NCI-H524 treated with DMSO at 0.1 percent for 48 hours (cell line): ENCODE results near the gene INTS14.
"Not testable (repeated sequence)": the region's sequence is repeated elsewhere in the genome, so short reads cannot be mapped to it uniquely, and the experiment has no call there.

Experiments
- DNase-seq: peaks from one replicate; lab custom pipeline; 2025; lab: John Stamatoyannopoulos, UW

The INTS14 gene

DNA sequence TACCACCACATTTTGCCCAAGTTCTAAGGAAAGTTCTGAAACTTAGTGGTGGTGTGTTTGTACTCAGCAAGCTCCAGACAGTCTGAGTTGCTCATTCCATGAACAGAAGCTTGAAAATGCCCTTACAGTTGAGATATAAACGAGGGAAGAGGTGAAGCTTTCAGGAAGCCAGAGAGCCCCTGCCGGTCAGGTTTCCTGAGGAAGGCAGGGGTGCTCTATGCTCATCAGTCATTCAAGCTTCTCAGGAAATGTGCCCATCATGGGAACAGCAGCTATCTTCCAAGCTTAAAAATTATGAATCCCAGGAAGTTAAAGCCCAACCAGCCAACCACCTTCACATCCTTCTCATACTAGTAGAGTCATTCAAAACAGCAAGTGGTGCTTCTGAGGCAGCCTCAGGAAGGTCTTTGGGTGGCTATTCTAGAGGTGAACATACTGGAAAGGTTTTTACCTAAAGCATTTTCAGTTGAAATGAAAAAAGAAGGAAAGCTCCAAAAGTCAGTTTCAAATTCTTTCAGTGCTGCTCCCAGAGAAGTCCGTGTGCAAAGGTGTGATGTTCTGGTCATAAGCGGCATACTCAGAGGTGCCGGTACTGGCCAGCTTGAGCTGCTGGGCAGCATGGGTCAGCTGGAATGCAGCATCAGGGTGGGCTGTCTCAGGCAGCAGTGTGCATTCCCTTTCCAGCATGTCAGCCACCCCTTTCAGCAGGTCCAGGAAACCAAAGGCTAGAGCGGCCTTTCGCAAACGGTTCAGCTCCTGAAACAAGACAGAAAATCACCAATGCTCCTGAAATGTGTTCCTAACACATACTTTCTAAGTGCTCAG is 31.8 kb downstream of the INTS14 start:
- DNase-seq = no peak

- DNase-seq = no peak
These were observed 33.6 kb downstream of the INTS14 start for GRCh38 chr15:65577129-65577996.

- no peak for DNase-seq
These were observed 34.3 kb downstream of the INTS14 start for GRCh38 chr15:65576664-65577063.

GRCh38 chr15:65571971-65572370 is 39.0 kb downstream of the INTS14 start:
- no peak for DNase-seq

GRCh38 chr15:65569728-65570127 is 41.2 kb downstream of the INTS14 start:
- DNase-seq = no peak

- no peak for DNase-seq
These were observed 49.0 kb downstream of the INTS14 start for GRCh38 chr15:65561934-65562333.

GRCh38 chr15:65559941-65560340 is 51.0 kb downstream of the INTS14 start:
- DNase-seq = no peak

GRCh38 chr15:65558997-65559760 is 51.8 kb downstream of the INTS14 start:
- no peak for DNase-seq

GRCh38 chr15:65558336-65558735 is 52.6 kb downstream of the INTS14 start:
- no peak for DNase-seq

- DNase-seq = no peak
These were observed 54.3 kb downstream of the INTS14 start for GRCh38 chr15:65556622-65557021.

- DNase-seq = no peak
These were observed 57.2 kb downstream of the INTS14 start for GRCh38 chr15:65553691-65554090.

- not testable (repeated sequence) for DNase-seq
These were observed 58.1 kb downstream of the INTS14 start for GRCh38 chr15:65552851-65553250.

- no peak for DNase-seq
These were observed 59.7 kb downstream of the INTS14 start for GRCh38 chr15:65551183-65551582.

- no peak for DNase-seq
These were observed 60.2 kb downstream of the INTS14 start for GRCh38 chr15:65550681-65551098.

GRCh38 chr15:65549288-65549687 is 61.6 kb downstream of the INTS14 start:
- DNase-seq = not testable (repeated sequence)

DNA sequence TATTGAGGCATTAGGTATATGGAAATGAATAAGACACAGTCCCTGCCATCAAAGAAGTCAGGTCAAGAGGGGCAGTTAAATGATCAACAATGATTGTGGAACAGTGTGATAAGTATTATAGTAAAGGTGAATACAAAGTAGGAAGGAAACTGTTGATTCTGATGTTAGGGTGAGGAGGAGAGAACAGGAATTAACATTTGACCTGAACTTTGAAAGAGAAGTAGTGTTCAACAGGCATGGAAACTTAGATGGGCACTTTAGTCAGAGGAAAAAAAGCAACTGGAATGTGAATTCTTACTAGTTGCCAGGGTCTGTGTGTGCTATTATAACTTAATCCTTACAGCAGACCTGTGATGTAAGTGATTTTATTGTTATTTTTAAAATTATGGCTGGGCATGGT is 63.1 kb downstream of the INTS14 start:
- no peak for DNase-seq

DNA sequence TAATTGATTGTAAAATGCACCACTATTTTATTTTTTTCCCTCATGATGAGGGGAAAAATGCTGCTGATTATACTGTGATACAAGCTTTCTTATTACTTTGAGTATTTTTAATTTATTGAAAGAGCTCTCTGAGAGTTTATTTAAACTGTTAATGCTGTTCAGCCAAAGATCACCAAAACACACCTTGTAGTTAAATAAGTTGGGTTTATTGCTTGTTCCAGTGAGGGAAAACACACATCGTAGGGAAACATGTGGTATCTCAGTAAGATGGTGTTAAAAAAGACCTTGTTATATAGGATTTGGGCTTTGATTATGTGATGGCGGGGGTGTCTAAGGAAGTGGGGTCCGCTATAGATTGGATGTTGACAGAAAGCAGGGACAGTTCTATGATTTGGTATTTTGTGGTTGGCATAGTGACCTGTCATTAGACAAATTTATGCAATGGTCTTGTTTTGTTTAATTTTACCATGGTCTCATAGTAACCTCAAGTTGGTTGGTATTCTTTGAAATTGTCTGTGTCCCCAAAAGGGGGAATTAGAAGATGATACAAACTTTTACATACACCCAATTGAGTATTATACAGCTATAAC is 69.6 kb downstream of the INTS14 start:
- no peak for DNase-seq

DNA sequence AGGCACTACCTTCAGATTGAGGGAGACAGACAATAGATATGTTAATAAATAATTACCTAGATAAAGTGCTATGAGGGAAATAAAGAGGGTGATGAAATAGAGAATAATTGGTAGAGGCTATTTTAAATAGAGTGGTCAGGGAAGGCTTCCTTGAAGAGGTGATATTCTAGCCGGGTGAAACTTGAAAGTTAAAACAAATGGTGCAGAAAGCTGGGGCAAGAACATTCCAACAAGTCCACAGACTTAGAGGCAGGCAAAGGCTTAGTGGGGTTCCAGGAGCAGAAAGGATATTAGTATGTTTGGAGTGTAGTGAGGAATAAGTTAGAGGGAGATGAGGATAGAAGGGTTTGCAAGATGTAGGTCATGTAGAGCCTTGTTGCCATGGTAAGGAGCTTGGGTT is 70.6 kb downstream of the INTS14 start:
- DNase-seq = no peak

DNA sequence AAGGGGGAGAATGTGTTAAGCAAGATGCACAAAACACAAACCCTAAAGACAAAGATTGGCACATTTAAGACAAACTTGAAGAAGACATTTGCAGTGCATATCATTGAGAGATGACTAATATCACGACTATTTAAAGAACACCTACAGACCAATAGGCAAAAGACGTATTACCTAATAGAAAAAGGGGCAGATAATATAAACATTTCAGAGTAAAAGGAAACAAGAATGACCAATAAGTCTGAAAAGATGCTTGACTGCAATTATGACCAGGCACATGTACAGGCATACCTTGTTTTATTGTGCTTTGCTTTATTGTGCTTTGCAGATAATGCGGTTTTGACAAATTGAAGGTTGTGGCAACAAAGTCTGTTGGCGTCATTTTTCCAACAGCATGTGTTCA is 75.7 kb downstream of the INTS14 start:
- no peak for DNase-seq

- no peak for DNase-seq
These were observed 77.7 kb downstream of the INTS14 start for GRCh38 chr15:65533057-65533756.

GRCh38 chr15:65532738-65533051 is 78.2 kb downstream of the INTS14 start:
- DNase-seq = no peak
